Keratinocyte (primary cell): ENCODE results near the gene FER1L5. TPM values are rescaled to one million over a fixed set of nuclear protein-coding genes. Genes with fewer than 3 reads are reported as not detected.
A peak's percentile ranks its signal among the peaks of the same experiment; 100 is the strongest.

Source experiments
- DNase-seq: peaks from one replicate; pipeline ENCODE4 v3.0.0-alpha.2; 2011; ENCODE audit warnings: low read depth, missing footprints, low spot score
- FAIRE-seq: peaks from 2 replicates; lab custom pipeline; 2011; peaks lifted over from hg19 to GRCh38; lab: Jason Lieb, UNC
- H2AFZ ChIP-seq: 2 replicates; pipeline ENCODE4 v1.6.0; 2012; ENCODE audit warnings: low read length, control low read depth, inconsistent platforms; ENCODE audit not compliant: control insufficient read depth
- H3K27ac ChIP-seq: 2 replicates; pipeline ENCODE4 v1.5.1; 2011; ENCODE audit warnings: low read length; ENCODE audit not compliant: control insufficient read depth, insufficient read depth
- H3K27me3 ChIP-seq: 3 replicates; pipeline ENCODE4 v1.6.0; 2011; ENCODE audit warnings: low read length; ENCODE audit not compliant: control insufficient read depth, insufficient read depth; ENCODE audit errors: extremely low read depth
- H3K36me3 ChIP-seq, 2 experiments: 2 replicates in 1 of 2; 3 replicates in 1 of 2; pipeline ENCODE4 v1.5.1; 2011; ENCODE audit warnings: low read length in 2 of 2, mild to moderate bottlenecking in 1 of 2; ENCODE audit not compliant: control insufficient read depth in 2 of 2, insufficient read depth in 2 of 2; ENCODE audit errors: extremely low read depth in 1 of 2
- H3K4me1 ChIP-seq: 3 replicates; pipeline ENCODE4 v1.5.1; 2011; ENCODE audit warnings: low read length; ENCODE audit not compliant: control insufficient read depth, insufficient read depth; ENCODE audit errors: extremely low read depth
- H3K4me2 ChIP-seq: 3 replicates; pipeline ENCODE4 v1.6.0; 2011; ENCODE audit warnings: low read depth, low read length; ENCODE audit not compliant: control insufficient read depth, insufficient read depth; ENCODE audit errors: extremely low read depth
- H3K4me3 ChIP-seq, 3 experiments: fragments of 200-600 bp in 1 of 3; sonication (generic) in 1 of 3; 2 replicates in 2 of 3; 3 replicates in 1 of 3; pipeline ENCODE4 v1.5.1; 2011 to 2016; ENCODE audit warnings: low read length in 3 of 3, mild to moderate bottlenecking in 3 of 3, control low read depth in 2 of 3, inconsistent platforms in 1 of 3, low read depth in 1 of 3, mixed read lengths in 1 of 3, mixed run types in 1 of 3, moderate library complexity in 1 of 3; ENCODE audit not compliant: control insufficient read depth in 2 of 3, insufficient read depth in 2 of 3; ENCODE audit errors: extremely low read depth in 1 of 3
- H3K79me2 ChIP-seq: 2 replicates; pipeline ENCODE4 v1.6.0; 2012; ENCODE audit warnings: low read length; ENCODE audit not compliant: control insufficient read depth, insufficient read depth
- H3K9ac ChIP-seq: 3 replicates; pipeline ENCODE4 v1.6.0; 2011; ENCODE audit warnings: low read length; ENCODE audit not compliant: control insufficient read depth, insufficient read depth; ENCODE audit errors: extremely low read depth
- H3K9me1 ChIP-seq: 3 replicates; pipeline ENCODE4 v1.6.0; 2011; ENCODE audit warnings: low read length; ENCODE audit not compliant: control insufficient read depth, insufficient read depth; ENCODE audit errors: extremely low read depth
- H3K9me3 ChIP-seq: 2 replicates; pipeline ENCODE4 v1.5.1; 2012; ENCODE audit warnings: low read depth, low read length; ENCODE audit not compliant: control insufficient read depth
- H4K20me1 ChIP-seq: 3 replicates; pipeline ENCODE4 v1.6.0; 2011; ENCODE audit warnings: low read length; ENCODE audit not compliant: control insufficient read depth, insufficient read depth; ENCODE audit errors: extremely low read depth
- CTCF ChIP-seq, 3 experiments: IDR thresholded peaks in 1 of 3; conservative IDR thresholded peaks in 1 of 3; optimal IDR thresholded peaks in 1 of 3; 2 replicates in 2 of 3; 3 replicates in 1 of 3; pipeline versions ENCODE3 to v1.5.1; 2011; ENCODE audit warnings: low read length in 3 of 3, mild to moderate bottlenecking in 3 of 3, moderate library complexity in 2 of 3, control low read depth in 1 of 3, inconsistent platforms in 1 of 3; ENCODE audit not compliant: insufficient read depth in 2 of 3; ENCODE audit errors: extremely low read depth in 1 of 3
- EZH2 ChIP-seq: IDR thresholded peaks from one replicate; pipeline ENCODE4 v1.6.1; 2012; ENCODE audit warnings: inconsistent platforms, mild to moderate bottlenecking, low read length, moderate library complexity
- dilution Hi-C: fragments of 300-500 bp; cut with MboI; formaldehyde crosslinking; loops from one replicate; pipeline ENCODE4 v1.7.0; 2020; ENCODE audit warnings: low sequenced_read_pairs; ENCODE audit not compliant: extremely low pct_ligation_motif_present
- polyA plus RNA-seq, 5 experiments: library from polyadenylated mRNA; depleted of rRNA in 3 of 5; stranded (reverse) in 3 of 5; stranded (forward) in 1 of 5; unstranded in 1 of 5; fragments of >200 nt; gene quantifications; 1 replicate in 1 of 5; 2 replicates in 3 of 5; 3 replicates in 1 of 5; pipeline versions ENCODE4 v1.2.1 to v1.2.3, GENCODE V29; 2011 to 2012; ENCODE audit warnings: missing spikeins in 2 of 5, low read depth in 1 of 5, low replicate concordance in 1 of 5

FER1L5 gene
- polyA plus RNA-seq, 1 donor (not counting 4 experiments of a cell fraction or from before 2014, with no cell fraction given): 0.01 TPM

- FAIRE-seq (no peak), DNase-seq (no peak)
- H2AFZ ChIP-seq: no peak overlapping the region
- H4K20me1 ChIP-seq: no peaks in the 10 kb centered on the region
- H3K4me2 ChIP-seq: peak overlapping the region; percentile 17
- H3K9me1 ChIP-seq: no peaks in the 10 kb centered on the region
- no peaks in the 10 kb centered on the region for H3K9me3 ChIP-seq
- H3K36me3 ChIP-seq: peaks cover 19 to 22% of the 10 kb centered on the region in 2 experiments
- peaks cover 8% of the 10 kb centered on the region for H3K4me1 ChIP-seq
- peaks cover 21% of the 10 kb centered on the region for H3K79me2 ChIP-seq
- H3K27ac ChIP-seq: no peak overlapping the region
- H3K4me3 ChIP-seq: no peak overlapping the region
- dilution Hi-C loops: no loop called here
- TF ChIP-seq CTCF (optimal IDR thresholded peaks at IDR 0.05 in 1 of 3, IDR thresholded peaks at IDR 0.05 in 1 of 3, conservative IDR thresholded peaks at IDR 0.05 in 1 of 3; ENCODE audit: extremely low read depth in 1 of 3, insufficient read depth in 2 of 3, low read length in 3 of 3) (no peak), EZH2 (no peak)
- H3K9ac ChIP-seq: no peak overlapping the region
- H3K27me3 ChIP-seq: no peaks in the 10 kb centered on the region
Measured at GRCh38 chr2:96737831-96738230, 95.3 kb downstream of the FER1L5 start.

- TF ChIP-seq CTCF (optimal IDR thresholded peaks at IDR 0.05 in 1 of 3, IDR thresholded peaks at IDR 0.05 in 1 of 3, conservative IDR thresholded peaks at IDR 0.05 in 1 of 3; ENCODE audit: extremely low read depth in 1 of 3, insufficient read depth in 2 of 3, low read length in 3 of 3): no peak
- no peak for TF ChIP-seq EZH2
- Histone ChIP-seq H3K9ac (peak overlapping the region; percentile 83), H3K4me1 (peaks cover 8% of the 10 kb centered on the region), H3K4me3 (peak overlapping the region; percentile 79 to 97 (median 82)), H3K27me3 (no peaks in the 10 kb centered on the region), H3K9me1 (no peaks in the 10 kb centered on the region), H3K9me3 (no peaks in the 10 kb centered on the region), H3K4me2 (peak overlapping the region; percentile 87), H3K27ac (peak overlapping the region; percentile 47), H2AFZ (peak overlapping the region; percentile 90), H3K79me2 (peaks cover 21% of the 10 kb centered on the region), H3K36me3 (peaks cover 6 to 10% of the 10 kb centered on the region in 2 experiments), H4K20me1 (no peaks in the 10 kb centered on the region)
- dilution Hi-C loops: no loop called here
- DNase-seq: no peak
- no peak for FAIRE-seq
Measured at GRCh38 chr2:96739076-96739632, 96.6 kb downstream of the FER1L5 start.
